GM19099 (cell line): ENCODE data around the gene EPHA4.

Source experiments
- POLR2A ChIP-seq: IDR thresholded peaks from 3 replicates; pipeline ENCODE4 v1.6.1; 2011; ENCODE audit warnings: low read depth; ENCODE audit not compliant: insufficient read length; ENCODE audit errors: extremely low read depth

Gene EPHA4

GRCh38 chr2:221485503-221485870 is 86.6 kb downstream of the EPHA4 start:
- no peak for TF ChIP-seq POLR2A

- TF ChIP-seq POLR2A: no peak
Observed at GRCh38 chr2:221484761-221485502, 87.2 kb downstream of the EPHA4 start.

GRCh38 chr2:221482666-221483455 is 89.2 kb downstream of the EPHA4 start:
- no peak for TF ChIP-seq POLR2A

- no peak for TF ChIP-seq POLR2A
Observed at GRCh38 chr2:221480821-221481220, 91.3 kb downstream of the EPHA4 start.

- no peak for TF ChIP-seq POLR2A
Observed at GRCh38 chr2:221480163-221480562, 91.9 kb downstream of the EPHA4 start.

- no peak for TF ChIP-seq POLR2A
Observed at GRCh38 chr2:221478485-221478863, 93.6 kb downstream of the EPHA4 start.

- TF ChIP-seq POLR2A: no peak
Observed at GRCh38 chr2:221477714-221478484, 94.2 kb downstream of the EPHA4 start.

GRCh38 chr2:221476195-221476594 is 95.9 kb downstream of the EPHA4 start:
- TF ChIP-seq POLR2A: no peak

GRCh38 chr2:221473451-221473850 is 98.7 kb downstream of the EPHA4 start:
- TF ChIP-seq POLR2A: no peak

- TF ChIP-seq POLR2A: no peak
Observed at GRCh38 chr2:221468317-221468716, 103.8 kb downstream of the EPHA4 start.

GRCh38 chr2:221467610-221468009 is 104.5 kb downstream of the EPHA4 start:
- TF ChIP-seq POLR2A: no peak

GRCh38 chr2:221466744-221467143 is 105.4 kb downstream of the EPHA4 start:
- no peak for TF ChIP-seq POLR2A

- TF ChIP-seq POLR2A: no peak
Observed at GRCh38 chr2:221465776-221466175, 106.3 kb downstream of the EPHA4 start.

- no peak for TF ChIP-seq POLR2A
Observed at GRCh38 chr2:221464971-221465370, 107.1 kb downstream of the EPHA4 start.

- no peak for TF ChIP-seq POLR2A
Observed at GRCh38 chr2:221463241-221463896, 108.7 kb downstream of the EPHA4 start.
